Panc1 (cell line): ENCODE data around the gene DBT.

Source experiments
- POLR2AphosphoS5 ChIP-seq: IDR thresholded peaks from 2 replicates; pipeline ENCODE4 v1.6.1; 2012; ENCODE audit warnings: mild to moderate bottlenecking, low read depth, low read length, moderate library complexity
- SIN3A ChIP-seq: IDR thresholded peaks from 2 replicates; pipeline ENCODE4 v1.6.1; 2012; ENCODE audit warnings: low read depth, mild to moderate bottlenecking, low read length, moderate library complexity, borderline replicate concordance; ENCODE audit not compliant: insufficient read depth
- TCF7L2 ChIP-seq: IDR thresholded peaks from 2 replicates; pipeline ENCODE4 v1.6.1; 2011; ENCODE audit warnings: mild to moderate bottlenecking, low read depth, low read length, inconsistent platforms
- TF ChIP-seq, protein P1 (sequence below): fragments of 450-650 bp; IDR thresholded peaks from 2 replicates; pipeline ENCODE4 v1.5.1; 2017; ENCODE audit warnings: mild to moderate bottlenecking
- TF ChIP-seq, protein P2 (sequence below), 2 experiments: IDR thresholded peaks; 2 replicates each; pipeline ENCODE4 v1.6.1; 2011 to 2012; ENCODE audit warnings: low read depth in 2 of 2, control low read depth in 1 of 2, low read length in 1 of 2, mild to moderate bottlenecking in 1 of 2, moderate library complexity in 1 of 2; ENCODE audit not compliant: insufficient read depth in 1 of 2

DNA sequence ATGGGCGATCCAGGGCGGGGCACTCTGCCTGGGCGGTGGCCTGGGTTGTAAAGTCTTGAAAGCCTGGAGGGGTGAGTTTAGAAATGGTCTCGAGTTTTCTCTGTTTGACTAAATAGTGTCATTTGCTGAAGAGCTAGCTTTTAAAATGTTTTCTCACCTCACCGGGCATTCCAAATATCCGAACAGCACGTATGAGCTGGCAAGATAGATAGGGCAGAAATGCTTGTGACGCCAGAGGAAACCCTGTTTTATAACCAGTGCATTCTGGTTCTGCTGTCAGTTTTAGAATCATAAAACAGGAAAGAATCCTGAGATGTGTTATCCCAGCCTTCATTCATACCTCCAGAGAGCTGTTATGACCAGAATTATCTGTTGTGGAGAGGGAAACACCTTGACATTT is 17.1 kb upstream of the DBT start:
- TF ChIP-seq POLR2AphosphoS5 (no peak), SIN3A (no peak), TCF7L2 (no peak)
- TF ChIP-seq, protein P1, sequence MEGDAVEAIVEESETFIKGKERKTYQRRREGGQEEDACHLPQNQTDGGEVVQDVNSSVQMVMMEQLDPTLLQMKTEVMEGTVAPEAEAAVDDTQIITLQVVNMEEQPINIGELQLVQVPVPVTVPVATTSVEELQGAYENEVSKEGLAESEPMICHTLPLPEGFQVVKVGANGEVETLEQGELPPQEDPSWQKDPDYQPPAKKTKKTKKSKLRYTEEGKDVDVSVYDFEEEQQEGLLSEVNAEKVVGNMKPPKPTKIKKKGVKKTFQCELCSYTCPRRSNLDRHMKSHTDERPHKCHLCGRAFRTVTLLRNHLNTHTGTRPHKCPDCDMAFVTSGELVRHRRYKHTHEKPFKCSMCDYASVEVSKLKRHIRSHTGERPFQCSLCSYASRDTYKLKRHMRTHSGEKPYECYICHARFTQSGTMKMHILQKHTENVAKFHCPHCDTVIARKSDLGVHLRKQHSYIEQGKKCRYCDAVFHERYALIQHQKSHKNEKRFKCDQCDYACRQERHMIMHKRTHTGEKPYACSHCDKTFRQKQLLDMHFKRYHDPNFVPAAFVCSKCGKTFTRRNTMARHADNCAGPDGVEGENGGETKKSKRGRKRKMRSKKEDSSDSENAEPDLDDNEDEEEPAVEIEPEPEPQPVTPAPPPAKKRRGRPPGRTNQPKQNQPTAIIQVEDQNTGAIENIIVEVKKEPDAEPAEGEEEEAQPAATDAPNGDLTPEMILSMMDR = no peak
- TF ChIP-seq, protein P2, sequence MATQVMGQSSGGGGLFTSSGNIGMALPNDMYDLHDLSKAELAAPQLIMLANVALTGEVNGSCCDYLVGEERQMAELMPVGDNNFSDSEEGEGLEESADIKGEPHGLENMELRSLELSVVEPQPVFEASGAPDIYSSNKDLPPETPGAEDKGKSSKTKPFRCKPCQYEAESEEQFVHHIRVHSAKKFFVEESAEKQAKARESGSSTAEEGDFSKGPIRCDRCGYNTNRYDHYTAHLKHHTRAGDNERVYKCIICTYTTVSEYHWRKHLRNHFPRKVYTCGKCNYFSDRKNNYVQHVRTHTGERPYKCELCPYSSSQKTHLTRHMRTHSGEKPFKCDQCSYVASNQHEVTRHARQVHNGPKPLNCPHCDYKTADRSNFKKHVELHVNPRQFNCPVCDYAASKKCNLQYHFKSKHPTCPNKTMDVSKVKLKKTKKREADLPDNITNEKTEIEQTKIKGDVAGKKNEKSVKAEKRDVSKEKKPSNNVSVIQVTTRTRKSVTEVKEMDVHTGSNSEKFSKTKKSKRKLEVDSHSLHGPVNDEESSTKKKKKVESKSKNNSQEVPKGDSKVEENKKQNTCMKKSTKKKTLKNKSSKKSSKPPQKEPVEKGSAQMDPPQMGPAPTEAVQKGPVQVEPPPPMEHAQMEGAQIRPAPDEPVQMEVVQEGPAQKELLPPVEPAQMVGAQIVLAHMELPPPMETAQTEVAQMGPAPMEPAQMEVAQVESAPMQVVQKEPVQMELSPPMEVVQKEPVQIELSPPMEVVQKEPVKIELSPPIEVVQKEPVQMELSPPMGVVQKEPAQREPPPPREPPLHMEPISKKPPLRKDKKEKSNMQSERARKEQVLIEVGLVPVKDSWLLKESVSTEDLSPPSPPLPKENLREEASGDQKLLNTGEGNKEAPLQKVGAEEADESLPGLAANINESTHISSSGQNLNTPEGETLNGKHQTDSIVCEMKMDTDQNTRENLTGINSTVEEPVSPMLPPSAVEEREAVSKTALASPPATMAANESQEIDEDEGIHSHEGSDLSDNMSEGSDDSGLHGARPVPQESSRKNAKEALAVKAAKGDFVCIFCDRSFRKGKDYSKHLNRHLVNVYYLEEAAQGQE (IDR thresholded peaks at IDR 0.05; ENCODE audit: insufficient read depth in 1 of 2, low read depth in 2 of 2, low read length in 1 of 2) = no peak
